ENCODE data around the gene NPAP1. TPM values are rescaled to one million over a fixed set of nuclear protein-coding genes. Genes with fewer than 3 reads are reported as not detected.
"Not testable (repeated sequence)": the region's sequence is repeated elsewhere in the genome, so short reads cannot be mapped to it uniquely, and the experiment has no call there.

Gene NPAP1, protein sequence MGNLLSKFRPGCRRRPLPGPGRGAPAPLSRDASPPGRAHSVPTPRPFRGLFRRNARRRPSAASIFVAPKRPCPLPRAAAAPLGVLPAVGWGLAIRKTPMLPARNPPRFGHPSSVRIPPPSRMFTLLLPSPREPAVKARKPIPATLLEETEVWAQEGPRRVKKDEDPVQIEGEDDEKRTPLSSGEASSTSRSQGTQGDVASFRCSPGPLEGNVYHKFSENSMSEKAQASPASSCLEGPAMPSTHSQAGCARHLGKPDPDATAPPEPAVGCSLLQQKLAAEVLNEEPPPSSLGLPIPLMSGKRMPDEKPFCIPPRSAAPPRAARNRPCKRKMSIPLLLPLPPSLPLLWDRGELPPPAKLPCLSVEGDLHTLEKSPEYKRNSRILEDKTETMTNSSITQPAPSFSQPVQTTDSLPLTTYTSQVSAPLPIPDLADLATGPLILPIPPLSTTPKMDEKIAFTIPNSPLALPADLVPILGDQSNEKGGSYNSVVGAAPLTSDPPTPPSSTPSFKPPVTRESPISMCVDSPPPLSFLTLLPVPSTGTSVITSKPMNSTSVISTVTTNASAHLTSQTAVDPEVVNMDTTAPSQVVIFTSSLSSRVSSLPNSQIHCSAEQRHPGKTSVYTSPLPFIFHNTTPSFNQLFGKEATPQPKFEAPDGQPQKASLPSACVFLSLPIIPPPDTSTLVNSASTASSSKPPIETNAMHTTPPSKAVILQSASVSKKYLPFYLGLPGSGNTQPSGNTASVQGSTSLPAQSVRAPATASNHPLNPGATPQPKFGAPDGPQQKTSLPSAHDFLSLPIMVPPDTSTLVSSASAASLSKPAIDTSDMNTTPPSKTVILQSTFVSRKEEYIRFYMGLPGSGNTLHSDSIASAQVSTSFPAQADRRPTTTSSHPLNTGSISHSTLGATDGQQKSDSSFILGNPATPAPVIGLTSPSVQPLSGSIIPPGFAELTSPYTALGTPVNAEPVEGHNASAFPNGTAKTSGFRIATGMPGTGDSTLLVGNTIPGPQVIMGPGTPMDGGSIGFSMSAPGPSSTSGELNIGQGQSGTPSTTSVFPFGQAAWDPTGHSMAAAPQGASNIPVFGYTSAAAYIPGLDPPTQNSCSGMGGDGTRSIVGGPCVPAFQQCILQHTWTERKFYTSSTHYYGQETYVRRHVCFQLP
- not detected for total RNA-seq
- long read RNA-seq: 0 reads

DNA sequence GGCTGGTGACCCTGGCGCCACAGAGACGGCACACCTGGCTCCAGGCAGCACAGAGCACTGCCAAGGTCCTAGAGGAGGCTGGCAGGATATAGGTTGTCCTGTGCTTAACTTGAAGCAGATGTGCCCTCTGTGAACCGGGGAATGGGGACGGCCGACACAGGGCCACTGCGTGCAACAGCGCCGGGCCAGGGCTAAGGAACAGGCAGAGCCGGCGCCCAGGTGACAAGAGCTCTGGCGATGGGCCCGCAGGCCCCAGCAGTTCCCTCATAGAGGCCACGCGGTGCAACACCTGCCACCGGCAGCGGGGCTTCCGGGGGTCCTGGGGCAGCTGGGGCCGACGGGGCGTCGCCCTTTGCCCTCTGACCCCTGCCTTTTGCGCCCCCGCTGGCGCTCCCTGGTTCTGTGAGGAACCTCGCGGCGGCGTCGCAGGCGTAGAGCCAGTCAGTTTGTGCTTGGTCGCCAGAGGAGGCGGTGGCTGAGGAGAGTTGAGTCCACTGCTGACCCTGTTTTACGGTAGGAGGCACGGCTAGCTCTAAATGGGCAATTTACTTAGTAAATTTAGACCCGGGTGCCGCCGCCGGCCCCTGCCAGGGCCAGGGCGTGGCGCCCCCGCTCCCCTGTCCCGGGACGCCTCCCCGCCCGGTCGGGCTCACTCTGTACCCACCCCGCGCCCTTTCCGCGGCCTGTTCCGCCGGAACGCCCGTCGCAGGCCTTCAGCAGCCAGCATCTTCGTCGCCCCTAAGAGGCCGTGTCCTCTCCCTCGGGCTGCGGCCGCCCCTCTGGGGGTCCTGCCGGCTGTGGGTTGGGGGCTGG lies at the start of gene NPAP1:
Gene NPAP1 (plus strand): TSS at position 444 of the 813 bp plus-strand sequence. CDS start 93 bp downstream, at position 537.
- DNase-seq (ENCODE audit: missing footprints) (no peak), ATAC-seq (no peak)
- intact Hi-C loops (cut with DNase I): no loop called here

- no peak for DNase-seq (ENCODE audit: missing footprints)
- intact Hi-C loops (cut with DNase I): no loop called here
Measured at GRCh38 chr15:24627443-24627842, 48.1 kb upstream of the NPAP1 start.

GRCh38 chr15:24633082-24633481 lies 42.5 kb upstream of the NPAP1 start:
- no peak for ATAC-seq
- intact Hi-C loops (cut with DNase I): no loop called here
- DNase-seq (ENCODE audit: missing footprints): no peak

More at GRCh38 chr15:24627443-24627842, 48.1 kb upstream of the NPAP1 start:
- no peak for ATAC-seq

GRCh38 chr15:24639412-24639811 lies 36.2 kb upstream of the NPAP1 start:
- intact Hi-C loops (cut with DNase I); DNase-seq (ENCODE audit: missing footprints); ATAC-seq: not testable (repeated sequence)

DNA sequence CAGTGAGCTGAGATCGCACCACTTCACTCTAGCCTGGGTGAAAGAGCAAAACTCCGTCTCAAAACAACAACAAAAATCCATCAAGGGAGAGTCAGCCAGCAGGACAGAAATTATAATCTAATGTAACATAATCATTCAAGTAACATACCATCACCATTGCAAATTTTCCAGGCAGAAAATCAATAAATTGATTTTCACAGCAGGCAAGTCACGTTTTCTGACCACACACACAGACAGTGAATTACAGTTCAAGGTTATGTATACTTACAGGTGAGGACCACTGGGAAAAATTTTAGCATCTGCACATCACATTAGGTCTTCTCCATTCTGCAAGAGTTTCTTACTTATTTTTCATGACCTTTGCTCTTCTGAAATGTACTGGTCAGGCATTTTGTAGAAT lies 29.9 kb upstream of the NPAP1 start:
- intact Hi-C loops (cut with DNase I): no loop called here
- ATAC-seq (no peak), DNase-seq (ENCODE audit: missing footprints) (no peak)

DNA sequence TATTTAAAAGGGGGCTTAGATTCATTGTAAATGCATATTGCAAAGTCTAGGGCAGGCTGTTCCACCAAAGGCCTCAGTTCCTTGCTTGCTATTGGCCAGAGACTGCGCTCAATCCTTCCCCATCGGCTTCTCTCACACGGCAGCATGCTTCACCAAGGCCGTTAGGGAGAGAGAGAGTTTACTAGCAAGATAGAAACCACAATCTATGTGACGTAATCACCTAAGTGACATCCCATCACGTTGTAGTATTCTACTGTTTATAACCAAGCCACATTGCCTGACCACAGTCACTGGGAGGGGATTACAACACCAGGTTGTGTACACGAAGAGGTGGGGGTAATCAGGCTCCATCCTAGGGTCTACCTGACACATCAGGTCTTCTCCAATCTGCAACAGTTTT lies 16.0 kb upstream of the NPAP1 start:
- no peak for DNase-seq (ENCODE audit: missing footprints)
- ATAC-seq: no peak
- intact Hi-C loops (cut with DNase I): no loop called here

- no peak for ATAC-seq
- intact Hi-C loops (cut with DNase I): no loop called here
- DNase-seq (ENCODE audit: missing footprints): no peak
Measured at GRCh38 chr15:24662991-24663390, 12.6 kb upstream of the NPAP1 start.

DNA sequence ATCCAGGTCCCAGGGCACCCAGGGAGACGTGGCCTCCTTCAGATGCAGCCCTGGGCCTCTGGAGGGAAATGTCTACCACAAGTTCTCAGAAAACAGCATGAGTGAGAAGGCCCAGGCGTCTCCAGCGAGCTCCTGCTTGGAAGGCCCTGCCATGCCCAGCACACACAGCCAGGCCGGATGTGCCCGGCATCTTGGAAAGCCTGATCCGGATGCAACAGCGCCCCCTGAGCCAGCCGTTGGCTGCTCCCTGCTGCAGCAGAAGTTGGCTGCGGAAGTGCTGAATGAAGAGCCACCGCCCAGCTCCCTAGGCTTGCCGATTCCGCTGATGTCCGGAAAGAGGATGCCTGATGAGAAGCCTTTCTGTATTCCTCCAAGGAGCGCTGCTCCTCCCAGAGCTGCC lies 856 bp downstream of the NPAP1 start:
- ATAC-seq: no peak

DNA sequence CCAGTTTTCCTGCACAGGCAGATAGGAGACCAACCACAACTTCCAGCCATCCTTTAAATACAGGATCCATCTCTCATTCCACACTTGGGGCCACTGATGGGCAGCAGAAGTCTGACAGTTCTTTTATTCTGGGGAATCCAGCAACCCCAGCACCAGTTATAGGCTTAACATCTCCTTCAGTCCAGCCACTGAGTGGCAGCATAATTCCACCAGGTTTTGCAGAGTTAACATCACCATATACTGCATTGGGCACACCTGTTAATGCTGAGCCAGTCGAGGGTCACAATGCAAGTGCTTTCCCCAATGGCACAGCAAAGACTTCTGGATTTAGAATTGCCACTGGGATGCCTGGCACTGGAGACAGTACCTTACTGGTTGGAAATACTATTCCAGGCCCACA lies 2.9 kb downstream of the NPAP1 start:
- intact Hi-C loops (cut with DNase I): no loop called here
- ATAC-seq: no peak
- no peak for DNase-seq (ENCODE audit: missing footprints)

More for the DNA sequence above, 856 bp downstream of the NPAP1 start:
- DNase-seq (ENCODE audit: missing footprints): no peak
- intact Hi-C loops (cut with DNase I): no loop called here

GRCh38 chr15:24682002-24682401 lies 6.4 kb downstream of the NPAP1 start:
- intact Hi-C loops (cut with DNase I): no loop called here
- ATAC-seq: no peak

GRCh38 chr15:24682905-24683304 lies 7.3 kb downstream of the NPAP1 start:
- intact Hi-C loops (cut with DNase I); ATAC-seq; DNase-seq (ENCODE audit: missing footprints): not testable (repeated sequence)

More at GRCh38 chr15:24682002-24682401, 6.4 kb downstream of the NPAP1 start:
- no peak for DNase-seq (ENCODE audit: missing footprints)

DNA sequence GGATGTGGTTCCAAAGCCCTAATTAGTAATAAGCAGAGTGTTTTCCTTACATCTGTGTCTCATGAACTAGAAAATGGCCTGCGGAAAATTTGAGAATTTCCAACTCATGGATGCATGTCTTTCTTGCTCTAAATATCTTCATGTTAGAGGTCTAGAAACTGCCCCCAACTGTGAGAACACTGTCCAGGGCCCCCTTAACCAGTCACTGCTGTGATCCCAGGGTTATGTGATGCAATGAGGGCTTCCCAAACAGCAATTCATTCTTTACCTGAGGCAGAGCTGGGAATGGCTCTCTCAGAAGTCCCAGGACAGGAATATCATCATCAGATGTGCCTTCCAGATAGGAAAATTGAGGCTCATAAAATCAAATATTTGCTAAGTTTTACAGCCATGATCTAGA lies 8.2 kb downstream of the NPAP1 start:
- DNase-seq (ENCODE audit: missing footprints) (no peak), ATAC-seq (no peak)
- intact Hi-C loops (cut with DNase I): no loop called here

GRCh38 chr15:24684313-24684712 lies 8.7 kb downstream of the NPAP1 start:
- intact Hi-C loops (cut with DNase I): no loop called here
- no peak for ATAC-seq
- no peak for DNase-seq (ENCODE audit: missing footprints)

- DNase-seq (ENCODE audit: missing footprints): no peak
- intact Hi-C loops (cut with DNase I): no loop called here
- no peak for ATAC-seq
Measured at GRCh38 chr15:24696201-24696600, 20.6 kb downstream of the NPAP1 start.

DNA sequence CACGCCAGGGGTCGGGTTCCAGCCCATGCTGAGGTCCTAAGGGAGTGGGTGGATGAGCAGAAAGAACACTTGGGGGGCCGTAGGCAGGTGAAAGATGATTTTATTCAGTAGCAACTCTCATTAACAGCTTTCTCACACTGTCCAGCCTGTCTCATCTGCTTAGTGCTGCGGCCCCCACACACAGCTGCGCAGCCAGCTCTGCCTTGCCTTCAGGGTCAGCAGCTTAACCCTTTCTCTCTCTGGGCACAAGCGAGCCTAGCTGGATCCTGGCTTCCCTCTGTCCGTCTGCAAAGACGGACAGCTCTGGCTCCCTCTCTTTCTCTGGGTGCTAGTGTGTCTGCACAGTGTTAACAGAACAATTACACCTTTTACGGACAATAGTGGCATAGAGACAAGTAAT lies 21.3 kb downstream of the NPAP1 start:
- intact Hi-C loops (cut with DNase I): no loop called here
- DNase-seq (ENCODE audit: missing footprints): no peak
- no peak for ATAC-seq

GRCh38 chr15:24718289-24719082 lies 42.9 kb downstream of the NPAP1 start:
- intact Hi-C loops (cut with DNase I): no loop called here
- DNase-seq (ENCODE audit: missing footprints) (peak; percentile 60), ATAC-seq (no peak)

- ATAC-seq (no peak), DNase-seq (ENCODE audit: missing footprints) (no peak)
- intact Hi-C loops (cut with DNase I): no loop called here
Measured at GRCh38 chr15:24729760-24730159, 54.2 kb downstream of the NPAP1 start.
